B cell (primary cell): ENCODE measurements around the gene ESD. TPM values are rescaled to one million over a fixed set of nuclear protein-coding genes. Genes with fewer than 3 reads are reported as not detected.

Experiments used
- ATAC-seq: fragments of 200-7000 bp; cut with Tn5 transposase; one replicate; pipeline ENCODE4 v1.10.0; 2021; ENCODE audit warnings: low read depth, mild to moderate bottlenecking, moderate number of reproducible peaks, moderate library complexity
- CTCF ChIA-PET: fragments of 350-600 bp; sonication (Branson Sonifier 250); formaldehyde crosslinking; loops from one replicate; lab custom pipeline; 2021; ENCODE audit warnings: antibody characterized with exemption, inconsistent platforms; lab: Charles Lee
- POLR2A ChIA-PET: fragments of 350-600 bp; sonication (Branson Sonifier 250); formaldehyde crosslinking; loops from one replicate; lab custom pipeline; 2021; ENCODE audit warnings: antibody characterized with exemption; lab: Charles Lee
- DNase-seq: peaks from one replicate; pipeline ENCODE4 v3.0.0; 2013
- H2AFZ ChIP-seq: 2 replicates; pipeline ENCODE4 v1.6.1; 2012; ENCODE audit warnings: mild to moderate bottlenecking, low read depth, low read length; ENCODE audit not compliant: insufficient read depth, poor library complexity, severe bottlenecking
- H3K27ac ChIP-seq, 2 donors: 1 replicate in 1 of 2; 2 replicates in 1 of 2; pipeline ENCODE4 v1.5.1; 2012 to 2013; ENCODE audit warnings: low read length in 2 of 2, mild to moderate bottlenecking in 2 of 2, moderate library complexity in 1 of 2
- H3K27me3 ChIP-seq, 4 experiments: fragments of 200-600 bp in 1 of 4; sonication (generic) in 1 of 4; replicated peaks in 1 of 4; 1 replicate in 2 of 4; 2 replicates in 2 of 4; pipeline versions ENCODE4 v1.6.1 to v1.7.0; 2013 to 2016; ENCODE audit warnings: low read length in 3 of 4, mild to moderate bottlenecking in 2 of 4, mixed read lengths in 1 of 4, moderate library complexity in 1 of 4; ENCODE audit not compliant: insufficient read depth in 4 of 4, control insufficient read depth in 3 of 4; ENCODE audit errors: control extremely low read depth in 1 of 4
- H3K36me3 ChIP-seq, 2 experiments: replicated peaks in 1 of 2; 1 replicate in 1 of 2; 2 replicates in 1 of 2; pipeline versions ENCODE4 v1.6.1 to v1.7.1; 2013; ENCODE audit warnings: low read length in 1 of 2; ENCODE audit not compliant: insufficient read depth in 2 of 2, control insufficient read depth in 1 of 2; ENCODE audit errors: control extremely low read depth in 1 of 2, extremely low read depth in 1 of 2
- H3K4me1 ChIP-seq, 2 donors: fragments of 200-600 bp in 1 of 2; sonication (generic) in 1 of 2; 1 replicate in 1 of 2; 2 replicates in 1 of 2; pipeline versions ENCODE4 v1.5.1 to v1.6.1; 2013 to 2017; ENCODE audit warnings: low read length in 2 of 2; ENCODE audit not compliant: control insufficient read depth in 2 of 2, insufficient read depth in 2 of 2
- H3K4me2 ChIP-seq: replicated peaks from 2 replicates; pipeline ENCODE3; 2012; ENCODE audit warnings: mild to moderate bottlenecking, low read depth, low read length; ENCODE audit not compliant: poor library complexity, severe bottlenecking
- H3K4me3 ChIP-seq, 5 experiments: fragments of 200-600 bp in 1 of 5; sonication (generic) in 1 of 5; 1 replicate in 3 of 5; 2 replicates in 2 of 5; pipeline versions ENCODE4 v1.5.1 to v1.7.0; 2011 to 2016; ENCODE audit warnings: low read length in 4 of 5, mild to moderate bottlenecking in 4 of 5, low read depth in 2 of 5, control low read depth in 1 of 5, moderate library complexity in 1 of 5; ENCODE audit not compliant: insufficient read depth in 1 of 5; ENCODE audit errors: control extremely low read depth in 1 of 5, extremely low read depth in 1 of 5
- H3K79me2 ChIP-seq: fragments of 200-600 bp; sonication (generic); one replicate; pipeline ENCODE4 v1.6.0; 2016; ENCODE audit warnings: low read length; ENCODE audit not compliant: control insufficient read depth, insufficient read depth
- H3K9ac ChIP-seq: fragments of 200-600 bp; sonication (generic); 2 replicates; pipeline ENCODE4 v1.6.1; 2017; ENCODE audit warnings: mild to moderate bottlenecking, low read length, moderate library complexity
- H3K9me3 ChIP-seq, 3 donors: one replicate each; pipeline versions ENCODE4 v1.6.1 to v1.7.1; 2013; ENCODE audit warnings: low read length in 2 of 3; ENCODE audit not compliant: control insufficient read depth in 2 of 3, insufficient read depth in 1 of 3; ENCODE audit errors: control extremely low read depth in 1 of 3
- H4K20me1 ChIP-seq: 2 replicates; pipeline ENCODE4 v1.6.0; 2012; ENCODE audit warnings: mild to moderate bottlenecking, low read length; ENCODE audit not compliant: insufficient read depth, control insufficient read depth, poor library complexity, severe bottlenecking
- H3K27ac Mint-ChIP-seq: one replicate; pipeline ENCODE4 v1.8.0; 2021; ENCODE audit warnings: mixed read lengths
- H3K27me3 Mint-ChIP-seq: one replicate; pipeline ENCODE4 v1.8.0; 2021; ENCODE audit warnings: mixed read lengths
- H3K4me1 Mint-ChIP-seq: one replicate; pipeline ENCODE4 v1.8.0; 2021; ENCODE audit warnings: mixed read lengths
- H3K4me3 Mint-ChIP-seq: one replicate; pipeline ENCODE4 v1.8.0; 2021; ENCODE audit warnings: mixed read lengths
- H3K9me3 Mint-ChIP-seq: one replicate; pipeline ENCODE4 v1.8.0; 2022; ENCODE audit warnings: mixed read lengths; ENCODE audit not compliant: insufficient read depth
- CTCF ChIP-seq: fragments of 200-600 bp; IDR thresholded peaks from one replicate; pipeline ENCODE4 v1.8.0; 2022; ENCODE audit warnings: antibody characterized with exemption, mild to moderate bottlenecking
- EZH2 ChIP-seq: IDR thresholded peaks from 2 replicates; pipeline ENCODE4 v1.6.1; 2012; ENCODE audit warnings: borderline replicate concordance, low read depth, mild to moderate bottlenecking, moderate library complexity, low read length; ENCODE audit not compliant: insufficient read depth, poor library complexity, severe bottlenecking
- WGBS: methylation state at CpG from one replicate; pipeline ENCODE4 v1.1.5; 2013; ENCODE audit warnings: missing lambda C conversion rate; ENCODE audit not compliant: insufficient coverage; 5-methylcytosine and 5-hydroxymethylcytosine counted together
- intact Hi-C: fragments of 100-400 bp; cut with micrococcal nuclease; formaldehyde crosslinking; loops from one replicate; pipeline ENCODE4 v1.10.0; 2022
- polyA plus RNA-seq: library from polyadenylated mRNA; depleted of rRNA; stranded (reverse); fragments of >200 nt; gene quantifications from 2 replicates; pipeline ENCODE4 v1.2.3, GENCODE V29; 2012
- total RNA-seq, 2 donors: library from RNA; stranded (reverse); fragments of 120-200 nt in 1 of 2; gene quantifications; 1 replicate in 1 of 2; 2 replicates in 1 of 2; pipeline versions ENCODE4 v1.2.3 to v1.2.4, GENCODE V29; 2013 to 2022

Gene ESD
- total and polyA plus RNA-seq, 2 donors (not counting 1 experiment from before 2014, with no cell fraction given) = 29.9 to 52.9 TPM

DNA sequence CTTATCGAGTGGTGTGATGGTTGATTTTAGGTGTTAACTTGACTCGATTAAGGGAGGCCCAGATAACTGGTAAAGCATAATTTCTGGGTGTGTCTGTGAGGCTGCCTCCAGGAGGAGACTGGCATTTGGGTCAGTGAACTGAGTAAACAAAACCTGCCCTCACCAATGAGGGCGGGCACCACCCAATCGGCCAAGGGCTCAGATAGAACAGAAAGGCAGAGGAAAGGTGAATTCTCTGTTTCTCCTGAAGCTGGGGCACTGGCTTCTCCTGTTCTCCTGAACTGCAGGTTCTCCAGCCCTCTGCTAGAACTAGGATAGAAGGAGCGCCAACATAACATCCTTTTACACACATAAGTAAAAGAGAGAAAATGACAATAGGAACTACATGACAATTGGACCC, 35.1 kb downstream of the ESD start:
- peaks cover 7 to 8% of the 10 kb centered on the region in 2 donors for H3K4me1 ChIP-seq
- intact Hi-C loops = no loop called here
- WGBS = 100% methylated on average over 3 of the region's 5 CpGs

DNA sequence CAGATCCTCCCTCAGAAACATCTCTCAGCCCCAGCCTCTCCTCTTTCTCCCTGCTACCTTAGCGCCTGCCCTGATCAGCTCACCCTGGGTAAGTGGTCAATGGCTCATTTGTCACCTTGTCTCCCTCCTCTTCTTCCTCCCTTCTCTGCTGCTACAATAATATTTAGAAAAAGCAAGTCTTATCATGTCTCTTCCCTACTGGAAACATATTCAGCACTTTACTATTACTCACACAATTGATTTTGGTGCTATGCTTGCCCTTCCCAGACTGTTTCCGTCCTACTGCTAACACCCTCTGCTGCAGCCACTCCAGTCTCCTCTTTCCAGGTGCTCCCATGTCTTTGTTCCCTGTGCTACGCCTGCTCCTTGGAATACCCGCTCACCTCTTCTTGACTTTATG, 35.8 kb downstream of the ESD start:
- H3K9ac ChIP-seq = no peak overlapping the region
- intact Hi-C loops = no loop called here
- Mint-ChIP-seq H3K27ac (no peak overlapping the region), H3K4me1 (peaks cover 20% of the 10 kb centered on the region), H3K27me3 (no peaks in the 10 kb centered on the region), H3K9me3 (no peaks in the 10 kb centered on the region), H3K4me3 (no peak overlapping the region)
- ATAC-seq = no peak
- H3K4me1 ChIP-seq = peaks cover 10% of the 10 kb centered on the region in 2 donors
- no peak overlapping the region for H3K4me3 ChIP-seq
- H3K27me3 ChIP-seq = peaks cover 0 to 12% (median 0%) of the 10 kb centered on the region in 4 experiments
- H3K9me3 ChIP-seq = no peaks in the 10 kb centered on the region
- H4K20me1 ChIP-seq = no peaks in the 10 kb centered on the region
- WGBS = 100% methylated on average over 4 of the region's 4 CpGs
- no peaks in the 10 kb centered on the region for H3K36me3 ChIP-seq
- no peak overlapping the region for H3K4me2 ChIP-seq
- no peak overlapping the region for H3K27ac ChIP-seq
- CTCF ChIA-PET = no interaction called here
- POLR2A ChIA-PET = no interaction called here
- DNase-seq = no peak
- no peak for TF ChIP-seq CTCF
- no peak for TF ChIP-seq EZH2
- H3K79me2 ChIP-seq = no peaks in the 10 kb centered on the region
- H2AFZ ChIP-seq = no peak overlapping the region

More for the DNA sequence above, 35.1 kb downstream of the ESD start:
- H3K79me2 ChIP-seq = no peaks in the 10 kb centered on the region
- H3K27me3 ChIP-seq = peaks cover 0 to 12% (median 0%) of the 10 kb centered on the region in 4 experiments
- no peak overlapping the region for H3K4me3 Mint-ChIP-seq
- H3K27ac Mint-ChIP-seq = no peak overlapping the region
- no peak overlapping the region for H3K9ac ChIP-seq
- H3K27ac ChIP-seq = no peak overlapping the region
- peaks cover 18% of the 10 kb centered on the region for H3K4me1 Mint-ChIP-seq
- H2AFZ ChIP-seq = no peak overlapping the region
- no peak overlapping the region for H3K4me2 ChIP-seq
- TF ChIP-seq EZH2 (no peak), CTCF (no peak)
- DNase-seq (no peak), ATAC-seq (no peak)
- no peaks in the 10 kb centered on the region for H3K9me3 ChIP-seq
- H3K36me3 ChIP-seq = no peaks in the 10 kb centered on the region
- no peak overlapping the region for H3K4me3 ChIP-seq
- CTCF ChIA-PET = no interaction called here
- H3K9me3 Mint-ChIP-seq = no peaks in the 10 kb centered on the region
- H3K27me3 Mint-ChIP-seq = no peaks in the 10 kb centered on the region
- H4K20me1 ChIP-seq = no peaks in the 10 kb centered on the region
- POLR2A ChIA-PET = no interaction called here
